Adipocyte (in vitro differentiated cells): ENCODE measurements around the gene IL4R.
"Not testable (repeated sequence)": the region's sequence is repeated elsewhere in the genome, so short reads cannot be mapped to it uniquely, and the experiment has no call there.

Source experiments
- DNase-seq: peaks from one replicate; pipeline ENCODE4 v3.0.0-alpha.2; 2015; ENCODE audit warnings: low read depth
- H3K27me3 ChIP-seq: replicated peaks from 2 replicates; pipeline ENCODE4 v1.7.0; 2013; ENCODE audit warnings: mild to moderate bottlenecking, low read length, moderate library complexity; ENCODE audit not compliant: control insufficient read depth, insufficient read depth
- H3K36me3 ChIP-seq: 2 replicates; pipeline ENCODE4 v1.7.0; 2013; ENCODE audit warnings: low read length, mild to moderate bottlenecking, moderate library complexity; ENCODE audit not compliant: control insufficient read depth, insufficient read depth, severe bottlenecking
- H3K4me1 ChIP-seq: 2 replicates; pipeline ENCODE4 v1.7.0; 2013; ENCODE audit warnings: mild to moderate bottlenecking, low read length, moderate library complexity; ENCODE audit not compliant: control insufficient read depth, insufficient read depth
- H3K4me3 ChIP-seq: 2 replicates; pipeline ENCODE4 v1.7.0; 2013; ENCODE audit warnings: mild to moderate bottlenecking, low read length, moderate library complexity
- H3K9ac ChIP-seq: 2 replicates; pipeline ENCODE4 v1.7.0; 2013; ENCODE audit warnings: mild to moderate bottlenecking, low read length, moderate library complexity
- H3K9me3 ChIP-seq: 2 replicates; pipeline ENCODE4 v1.7.0; 2013; ENCODE audit warnings: mild to moderate bottlenecking, low read length, moderate library complexity; ENCODE audit not compliant: control insufficient read depth

IL4R gene

GRCh38 chr16:27313422-27314160, at the start of gene IL4R:
Gene IL4R, plus strand, starts transcription at chr16:27313974. Its CDS starts 26,230 bp downstream, at chr16:27340204.
- Histone ChIP-seq H3K9me3 (no peaks in the 10 kb centered on the region), H3K9ac (peak within 1 kb of the TSS; percentile 90), H3K4me3 (peak within 1 kb of the TSS; percentile 86), H3K36me3 (no peaks in the 10 kb centered on the region), H3K27me3 (no peaks in the 10 kb centered on the region), H3K4me1 (peaks cover 19% of the 10 kb centered on the region)
- DNase-seq = peak; percentile 66

- Histone ChIP-seq H3K27me3 (no peaks in the 10 kb centered on the region), H3K36me3 (no peaks in the 10 kb centered on the region), H3K9ac (no peak overlapping the region), H3K9me3 (no peaks in the 10 kb centered on the region), H3K4me1 (peaks cover 12% of the 10 kb centered on the region), H3K4me3 (no peak overlapping the region)
- DNase-seq = peak; percentile 64
Measured at GRCh38 chr16:27264151-27264550, 49.6 kb upstream of the IL4R start.

DNA sequence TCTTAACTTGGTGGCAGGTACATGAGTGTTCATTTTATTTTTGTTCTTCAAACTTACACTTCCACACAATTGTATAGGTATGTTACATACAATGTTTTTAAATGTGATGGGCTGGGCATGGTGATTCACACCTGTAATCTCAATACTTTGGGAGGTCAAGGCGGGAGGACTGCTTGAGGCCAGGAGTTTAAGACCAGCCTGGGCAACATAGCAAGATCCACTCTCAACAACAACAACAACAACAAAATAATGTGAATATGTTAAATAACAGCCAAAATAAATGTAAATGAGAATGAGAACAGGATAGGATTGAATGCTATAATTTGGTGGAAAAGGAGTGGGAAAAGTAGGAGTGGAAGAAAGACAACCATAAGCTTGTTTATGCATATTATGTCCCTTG, 47.8 kb upstream of the IL4R start:
- no peak for DNase-seq
- Histone ChIP-seq H3K9me3 (no peaks in the 10 kb centered on the region), H3K36me3 (no peaks in the 10 kb centered on the region), H3K4me1 (peaks cover 15% of the 10 kb centered on the region), H3K4me3 (no peak overlapping the region), H3K27me3 (no peaks in the 10 kb centered on the region), H3K9ac (no peak overlapping the region)

- H3K4me3 ChIP-seq = peak overlapping the region; percentile 84
- no peak overlapping the region for H3K9ac ChIP-seq
- no peaks in the 10 kb centered on the region for H3K9me3 ChIP-seq
- H3K27me3 ChIP-seq = no peaks in the 10 kb centered on the region
- no peaks in the 10 kb centered on the region for H3K36me3 ChIP-seq
- DNase-seq = no peak
- H3K4me1 ChIP-seq = peaks cover 10% of the 10 kb centered on the region
Measured at GRCh38 chr16:27267037-27267677, 46.6 kb upstream of the IL4R start.

- Histone ChIP-seq H3K4me3 (peak within 1 kb of the TSS; percentile 84), H3K27me3 (no peaks in the 10 kb centered on the region), H3K9ac (peak within 1 kb of the TSS; percentile 84), H3K9me3 (no peaks in the 10 kb centered on the region), H3K4me1 (peaks cover 14% of the 10 kb centered on the region), H3K36me3 (no peaks in the 10 kb centered on the region)
- DNase-seq = peak; percentile 99
Measured at GRCh38 chr16:27268376-27269299, 45.1 kb upstream of the IL4R start, which contains the start of gene NSMCE1. Gene NSMCE1, minus strand, starts transcription at chr16:27268772. Its CDS starts 11,202 bp downstream, at chr16:27257570.

DNA sequence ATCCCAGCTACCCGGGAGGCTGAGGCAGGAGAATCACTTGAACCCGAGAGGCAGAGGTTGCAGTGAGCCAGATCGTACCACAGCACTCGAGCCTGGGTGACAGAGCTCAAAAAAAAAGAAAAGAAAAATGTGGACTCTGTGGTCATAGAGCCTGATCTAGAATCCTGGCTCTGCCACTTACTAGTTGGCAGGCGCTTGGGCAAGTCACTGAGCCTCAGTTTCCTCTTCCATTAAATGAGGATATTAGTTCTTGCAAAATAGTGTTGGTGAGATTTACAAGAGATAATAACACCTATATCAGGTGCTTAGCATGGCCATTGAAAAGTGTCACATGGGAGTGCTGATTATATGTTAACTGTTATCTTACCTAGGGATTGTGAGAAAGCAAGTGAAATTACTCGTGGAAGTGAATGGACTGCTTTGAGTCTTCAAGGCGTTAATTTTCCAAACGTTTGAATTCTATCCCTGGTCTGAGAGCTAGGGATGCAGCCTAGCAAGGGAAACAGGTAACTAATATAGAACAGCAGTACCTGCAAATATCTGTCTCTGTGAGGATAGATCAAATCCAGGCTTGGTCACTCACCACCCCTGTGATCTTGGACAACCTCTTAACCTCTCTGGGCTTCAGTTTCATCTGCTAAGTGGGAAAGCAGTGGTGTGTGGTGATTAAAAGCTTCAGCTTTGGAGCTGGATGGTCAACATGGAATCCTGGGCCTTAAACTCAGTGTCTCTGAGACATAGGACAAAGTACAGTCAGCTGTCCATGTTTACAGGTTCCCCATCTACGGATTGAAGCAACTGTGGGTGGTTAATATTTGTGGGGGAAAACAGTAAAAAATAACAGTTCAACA, 44.2 kb upstream of the IL4R start:
- Histone ChIP-seq H3K4me1 (peaks cover 15% of the 10 kb centered on the region), H3K9me3 (no peaks in the 10 kb centered on the region), H3K36me3 (no peaks in the 10 kb centered on the region), H3K9ac (peak overlapping the region; percentile 84), H3K27me3 (no peaks in the 10 kb centered on the region), H3K4me3 (peak overlapping the region; percentile 84)
- DNase-seq = no peak

DNA sequence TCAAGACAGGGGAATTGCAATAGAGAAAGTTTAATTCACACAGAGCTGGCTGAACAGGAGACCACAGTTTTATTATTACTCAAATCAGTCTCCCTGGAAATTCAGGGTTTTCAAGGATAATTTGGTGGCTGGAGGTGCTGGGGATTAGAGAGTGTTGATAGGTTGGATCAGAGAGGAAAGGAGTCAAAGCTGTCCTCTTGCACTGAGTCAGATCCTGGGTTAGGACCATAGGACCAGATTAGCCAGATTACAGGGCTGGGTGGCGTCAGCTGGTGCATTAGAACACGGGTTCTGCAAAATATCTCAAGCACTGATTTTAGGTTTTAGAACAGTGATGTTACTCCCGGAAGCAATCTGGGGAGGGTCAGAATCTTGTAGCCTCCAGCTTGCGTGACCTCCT, 43.4 kb upstream of the IL4R start:
- no peak for DNase-seq
- H3K4me1 ChIP-seq = peaks cover 11% of the 10 kb centered on the region
- no peak overlapping the region for H3K9ac ChIP-seq
- H3K4me3 ChIP-seq = no peak overlapping the region
- no peaks in the 10 kb centered on the region for H3K36me3 ChIP-seq
- H3K27me3 ChIP-seq = no peaks in the 10 kb centered on the region
- no peaks in the 10 kb centered on the region for H3K9me3 ChIP-seq

- Histone ChIP-seq H3K4me1 (peaks cover 11% of the 10 kb centered on the region), H3K9me3 (no peaks in the 10 kb centered on the region), H3K9ac (no peak overlapping the region), H3K36me3 (no peaks in the 10 kb centered on the region), H3K4me3 (no peak overlapping the region), H3K27me3 (no peaks in the 10 kb centered on the region)
- DNase-seq = no peak
Measured at GRCh38 chr16:27272076-27272475, 41.7 kb upstream of the IL4R start.

DNA sequence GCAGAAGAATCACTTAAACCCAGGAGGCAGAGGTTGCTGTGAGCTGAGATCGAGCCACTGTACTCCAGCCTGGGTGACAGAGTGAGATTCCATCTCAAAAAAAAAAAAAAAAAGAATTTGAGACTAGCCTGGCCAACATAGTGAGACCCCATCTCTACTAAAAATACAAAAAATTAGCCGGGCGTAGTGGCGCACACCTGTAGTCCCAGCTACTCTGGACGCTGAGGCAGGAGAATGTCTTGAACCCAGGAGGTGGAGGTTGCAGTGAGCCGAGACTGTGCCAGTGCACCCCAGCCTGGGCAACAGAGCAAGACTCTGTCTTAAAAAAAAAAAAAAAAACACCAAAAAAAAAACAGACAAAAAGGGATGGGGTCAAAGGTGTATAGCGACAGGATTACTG, 41.1 kb upstream of the IL4R start:
- not testable (repeated sequence) for H3K9ac ChIP-seq, DNase-seq, H3K36me3 ChIP-seq, H3K9me3 ChIP-seq, H3K27me3 ChIP-seq, H3K4me3 ChIP-seq
- H3K4me1 ChIP-seq = peaks cover 11% of the 10 kb centered on the region

GRCh38 chr16:27273330-27273669, 40.5 kb upstream of the IL4R start:
- H3K4me3 ChIP-seq = no peak overlapping the region
- DNase-seq = no peak
- peaks cover 11% of the 10 kb centered on the region for H3K4me1 ChIP-seq
- no peak overlapping the region for H3K9ac ChIP-seq
- no peaks in the 10 kb centered on the region for H3K27me3 ChIP-seq
- no peaks in the 10 kb centered on the region for H3K36me3 ChIP-seq
- H3K9me3 ChIP-seq = no peaks in the 10 kb centered on the region
